OCI-M2 (cell line): ENCODE results near the gene FYN.

Experiments used
- DNase-seq: peaks from one replicate; lab custom pipeline; 2025; ENCODE audit not compliant: unreplicated experiment; lab: John Stamatoyannopoulos, UW

Gene FYN

GRCh38 chr6:111854683-111855082 lies 18.6 kb downstream of the FYN start:
- no peak for DNase-seq

DNA sequence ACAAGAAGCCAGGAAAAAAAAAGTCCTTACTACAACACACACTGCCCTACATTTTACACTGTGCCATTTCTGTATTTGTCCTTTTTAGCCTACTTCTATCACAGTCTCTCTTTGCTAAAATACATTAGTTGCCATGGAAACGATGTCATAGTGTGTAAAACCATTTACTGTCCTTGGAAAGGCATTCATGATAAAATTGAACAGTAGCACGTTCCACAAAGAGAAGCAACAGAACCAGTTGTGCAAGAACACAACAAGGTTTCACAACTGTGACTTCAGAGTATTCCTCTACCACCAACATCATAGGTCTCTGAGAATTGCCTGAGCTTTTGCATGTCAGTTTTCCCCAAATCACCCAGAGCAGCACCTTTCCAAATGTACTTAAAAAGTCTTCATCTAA lies 20.5 kb downstream of the FYN start:
- no peak for DNase-seq

DNA sequence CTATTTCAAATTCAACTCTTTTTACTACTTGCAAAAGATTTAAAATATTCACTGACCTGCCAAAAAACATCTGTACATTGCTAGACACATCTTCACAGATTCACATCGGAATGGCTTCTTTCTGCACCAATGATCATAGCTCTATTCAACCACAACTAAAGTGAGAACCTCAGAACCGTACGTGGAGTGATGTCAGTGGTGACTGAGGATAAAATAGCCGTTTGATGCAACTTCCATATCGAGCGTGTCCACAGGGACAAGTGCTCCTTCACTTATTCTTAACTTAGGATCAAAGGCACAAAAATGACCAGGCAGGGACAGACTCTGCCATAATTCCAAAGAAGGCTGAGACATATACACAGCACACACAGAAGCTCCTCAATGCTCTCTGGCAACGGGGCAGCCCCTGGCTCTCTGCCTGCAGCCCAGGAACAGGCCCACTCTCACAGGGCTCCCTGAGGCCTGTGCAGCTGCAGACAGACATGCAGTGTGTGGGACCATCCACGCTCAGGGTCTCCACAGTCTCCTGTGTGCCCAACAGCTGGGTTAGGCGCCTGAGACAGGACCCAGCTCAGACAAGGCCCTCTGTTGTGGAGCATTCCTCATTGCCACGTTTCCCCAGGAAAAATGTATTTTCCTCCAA lies 22.8 kb downstream of the FYN start:
- no peak for DNase-seq

DNA sequence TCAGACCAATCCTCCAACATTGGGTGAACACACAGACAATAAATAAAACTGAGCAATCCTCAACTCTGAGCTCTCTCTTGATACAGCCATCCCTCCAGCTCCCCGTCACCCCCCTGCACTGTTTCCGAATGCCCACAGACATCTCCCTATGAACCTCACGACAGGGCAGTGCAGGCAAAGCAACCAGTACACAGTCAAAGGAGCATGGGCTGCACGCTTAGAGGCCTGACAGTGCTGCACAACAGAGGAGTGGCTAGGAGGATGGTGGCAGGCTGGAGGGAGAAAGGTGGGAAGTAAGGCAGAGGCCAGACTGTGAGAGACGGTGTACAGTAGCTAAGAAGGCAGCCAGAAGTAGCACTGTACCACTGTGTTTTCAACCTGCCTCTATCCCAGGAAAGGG lies 24.0 kb downstream of the FYN start:
- DNase-seq: no peak

- no peak for DNase-seq
These were observed 24.9 kb downstream of the FYN start for GRCh38 chr6:111848262-111848812.

DNA sequence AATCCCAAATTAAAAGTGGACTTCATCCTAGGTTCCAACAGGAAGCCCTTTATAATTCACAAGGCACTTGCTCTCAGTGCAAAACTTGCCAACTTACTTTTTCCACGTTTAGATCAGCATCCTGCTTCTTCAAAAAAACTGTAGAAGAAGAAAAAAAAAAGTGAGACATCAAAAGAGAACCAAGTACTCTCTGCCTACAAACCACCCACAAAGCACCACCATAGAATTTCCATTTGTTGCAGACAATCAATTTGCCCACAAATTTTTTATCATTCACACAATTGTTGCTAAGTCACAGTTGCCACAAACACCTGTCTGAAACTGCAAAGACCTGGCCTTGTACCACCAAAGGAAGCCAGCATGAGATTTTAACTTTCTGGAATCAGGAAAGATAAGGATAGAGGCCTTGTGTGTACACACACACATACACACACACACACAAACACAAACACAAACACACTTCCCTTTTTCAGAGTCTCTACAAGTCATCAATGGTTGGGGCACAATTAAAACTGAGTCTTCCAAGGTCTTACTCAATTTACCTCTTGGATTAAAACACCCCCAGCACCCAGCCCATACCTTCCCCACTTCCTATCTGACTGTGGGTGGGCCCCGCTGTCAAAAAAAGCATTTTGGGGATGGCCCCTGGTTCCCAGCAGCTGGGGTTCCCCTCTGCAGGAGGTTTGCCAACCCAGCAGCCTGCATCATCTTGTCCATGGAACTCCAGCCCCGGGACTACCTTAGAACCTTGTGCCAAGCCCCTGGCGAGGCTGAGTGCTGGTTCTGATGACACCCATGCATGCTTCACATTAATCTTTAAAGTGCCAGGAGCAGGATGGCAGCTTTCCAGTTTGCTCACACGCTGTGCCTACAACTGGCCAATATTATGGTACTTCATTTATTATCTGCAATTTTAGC lies 26.5 kb downstream of the FYN start:
- DNase-seq: no peak

GRCh38 chr6:111846066-111846465 lies 27.2 kb downstream of the FYN start:
- no peak for DNase-seq

- DNase-seq: no peak
These were observed 27.8 kb downstream of the FYN start for GRCh38 chr6:111845441-111845871.

GRCh38 chr6:111844921-111845320 lies 28.3 kb downstream of the FYN start:
- DNase-seq: no peak

DNA sequence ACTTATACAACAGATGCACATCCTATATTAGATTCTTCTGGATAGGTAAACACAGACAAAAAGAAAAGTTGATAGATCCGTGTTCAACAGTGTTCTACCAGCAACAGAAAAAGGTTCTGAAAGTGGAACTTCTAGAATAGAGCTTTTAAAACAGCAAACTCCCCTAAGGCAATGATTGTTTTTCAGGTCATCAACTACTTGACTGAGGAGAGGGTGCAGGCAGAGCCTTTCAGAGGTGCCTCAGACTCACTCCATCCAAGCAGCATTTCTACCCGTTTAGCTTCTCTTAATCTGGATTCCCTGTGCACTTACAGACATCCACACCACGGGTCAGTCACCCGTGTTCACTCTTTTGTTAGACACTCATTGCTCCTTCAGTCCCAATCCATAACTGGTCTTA lies 28.9 kb downstream of the FYN start:
- DNase-seq: no peak

DNA sequence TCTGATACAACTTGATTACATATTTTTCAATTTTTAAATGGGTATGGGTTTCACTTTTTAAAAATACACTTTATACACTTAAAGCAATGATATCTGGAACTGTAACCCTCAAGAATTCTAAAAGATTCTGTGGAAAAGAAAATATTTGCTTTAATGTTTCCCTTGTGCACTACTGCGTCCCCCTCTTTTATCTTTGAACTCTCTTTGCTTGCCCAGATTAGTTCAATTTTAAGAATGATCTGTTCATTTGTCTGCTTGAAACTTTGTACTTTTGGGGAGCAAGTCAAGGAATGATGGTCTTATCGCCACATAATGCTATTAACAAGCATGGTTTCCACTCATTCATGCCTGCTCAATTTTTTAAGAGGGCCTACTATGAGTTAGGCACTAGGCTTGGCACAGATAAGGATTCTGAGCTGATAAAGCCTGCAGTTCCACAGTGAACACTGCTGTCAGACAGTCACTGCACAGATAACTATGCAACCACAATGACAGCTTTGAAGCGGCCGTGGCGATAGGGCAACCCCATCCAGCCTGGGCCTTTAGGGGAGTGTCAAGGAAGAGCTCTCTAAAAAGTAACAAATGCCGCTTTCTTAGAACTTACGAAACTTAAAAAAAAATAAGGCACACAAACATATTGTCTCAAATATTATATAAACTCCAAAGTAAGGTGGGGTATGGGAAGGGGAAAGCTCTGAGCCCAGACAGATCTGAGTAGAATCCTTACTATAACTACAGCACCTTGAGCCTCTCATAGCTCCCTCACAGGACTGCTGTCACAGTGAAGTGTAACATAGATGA lies 29.7 kb downstream of the FYN start:
- DNase-seq: peak; percentile 62

DNA sequence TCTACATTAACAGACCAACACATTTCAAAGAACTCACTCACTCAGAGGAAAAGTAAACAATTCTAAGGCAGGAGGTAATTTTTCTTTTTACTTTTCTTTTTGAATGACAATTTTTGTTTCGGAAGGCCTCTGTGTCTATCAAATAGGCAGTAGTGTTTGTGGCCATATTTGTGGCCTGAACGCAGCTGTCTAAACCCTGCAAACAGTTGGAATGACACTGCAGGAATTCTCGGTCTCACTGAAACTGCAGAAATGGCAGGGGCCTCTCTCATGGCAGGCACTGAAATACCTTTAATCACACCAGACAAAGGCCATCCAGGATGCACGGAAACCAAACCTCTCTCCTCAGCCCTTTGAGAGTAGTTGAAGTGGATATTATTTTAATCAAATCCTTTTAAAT lies 30.4 kb downstream of the FYN start:
- no peak for DNase-seq

- no peak for DNase-seq
These were observed 30.9 kb downstream of the FYN start for GRCh38 chr6:111842271-111842822.

DNA sequence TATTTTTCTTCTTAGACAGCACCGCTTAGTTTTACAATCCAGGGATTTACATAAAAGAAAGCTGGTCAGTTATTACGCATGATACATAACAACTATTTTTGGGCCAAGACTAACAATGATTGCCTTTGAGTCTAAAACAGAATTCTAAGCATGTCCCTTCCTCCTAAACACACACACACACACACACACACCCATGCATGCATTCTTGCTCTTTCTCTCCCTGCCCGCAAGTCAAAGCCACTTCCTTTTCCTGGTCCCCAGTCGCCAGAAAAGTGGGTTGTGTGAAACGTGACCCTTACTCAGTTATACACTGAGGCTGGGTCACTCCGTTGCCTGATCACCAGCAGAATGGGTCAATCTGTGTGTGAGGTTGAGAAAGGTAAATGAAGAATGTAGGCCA lies 31.4 kb downstream of the FYN start:
- DNase-seq: no peak

- no peak for DNase-seq
These were observed 32.4 kb downstream of the FYN start for GRCh38 chr6:111840803-111841202.

DNA sequence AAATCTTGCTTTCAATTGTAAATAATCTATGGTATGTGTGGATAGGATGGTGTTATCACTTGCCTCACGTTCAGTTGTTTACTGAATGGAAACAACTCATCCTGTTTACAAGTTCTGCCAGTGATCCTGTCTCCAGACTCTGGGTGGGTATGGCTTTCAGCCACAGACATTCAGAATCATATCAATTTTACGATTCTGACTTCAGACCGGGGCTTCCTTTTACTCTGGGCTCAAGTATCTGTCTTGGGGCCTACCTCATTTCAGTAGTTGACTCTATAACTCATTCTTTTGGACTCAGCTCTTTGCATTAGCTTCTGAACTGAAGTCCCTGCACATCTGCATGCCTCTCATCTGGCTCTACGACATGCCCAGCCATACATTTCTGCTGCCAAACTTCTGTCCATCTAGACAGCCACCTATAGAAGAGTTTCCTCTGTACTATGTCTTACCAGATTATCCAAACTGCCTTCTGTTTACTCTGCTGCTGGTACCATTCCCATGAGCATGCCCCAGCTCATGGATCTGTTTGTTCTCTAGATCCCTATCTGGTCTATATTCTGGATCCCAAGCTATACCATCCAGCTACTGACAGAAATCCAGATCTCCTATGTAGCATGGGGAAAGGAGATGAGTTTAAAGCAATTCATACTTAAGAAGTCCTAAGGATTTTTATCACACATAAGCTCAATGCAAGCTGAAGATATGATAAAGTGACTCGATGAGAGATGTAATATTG lies 34.3 kb downstream of the FYN start:
- DNase-seq: no peak

- DNase-seq: no peak
These were observed 35.4 kb downstream of the FYN start for GRCh38 chr6:111837641-111838500.

DNA sequence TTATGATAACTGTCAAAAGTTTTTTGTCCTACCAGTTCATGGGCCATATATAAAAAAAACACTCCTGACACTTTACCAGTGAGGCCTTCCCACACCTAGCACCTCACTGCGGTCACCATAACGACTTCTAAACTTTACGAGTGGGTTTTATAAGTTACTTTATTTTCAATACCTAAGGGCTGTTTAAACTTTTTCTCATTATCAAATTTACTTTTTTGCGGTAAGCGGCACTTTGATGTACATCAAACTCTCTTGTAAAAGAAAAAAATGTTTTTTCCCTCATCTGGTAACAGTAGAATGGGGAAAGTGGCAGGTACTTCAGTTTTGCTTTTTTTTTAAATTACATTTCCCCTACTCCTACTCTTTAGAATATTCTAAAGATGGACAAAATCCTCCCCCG lies 36.2 kb downstream of the FYN start:
- no peak for DNase-seq

DNA sequence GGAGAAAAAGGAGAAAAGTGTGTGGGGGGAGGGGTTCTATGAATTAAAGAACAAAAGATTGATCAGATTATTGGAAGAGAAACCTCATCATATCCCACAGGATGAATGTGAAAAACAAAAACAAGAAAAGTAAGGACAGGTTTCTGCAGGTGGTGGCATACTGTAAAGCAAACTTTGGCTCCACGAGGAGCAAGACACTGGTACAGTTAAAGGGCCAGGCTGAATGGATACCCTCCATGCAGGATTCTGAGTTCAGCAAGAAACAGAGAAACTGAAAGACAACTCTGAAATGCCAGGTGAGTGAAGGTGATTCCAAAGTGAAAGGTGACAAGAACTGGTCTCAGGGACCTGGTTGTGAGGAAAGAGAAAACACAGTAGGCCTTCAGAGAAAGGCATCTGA lies 37.4 kb downstream of the FYN start:
- no peak for DNase-seq
